Trophoblast cell (in vitro differentiated cells and primary cell): ENCODE data around the gene TXNL4A.
"Not testable (repeated sequence)": the region's sequence is repeated elsewhere in the genome, so short reads cannot be mapped to it uniquely, and the experiment has no call there.

Source experiments
- DNase-seq, 2 donors: peaks; one replicate each; pipeline ENCODE4 v3.0.0-alpha.2; 2016
- H2AFZ ChIP-seq: 2 replicates; pipeline ENCODE4 v1.6.1; 2013; ENCODE audit warnings: low read length, moderate library complexity, mild to moderate bottlenecking; ENCODE audit not compliant: insufficient read depth, poor library complexity
- H2AK5ac ChIP-seq: 2 replicates; pipeline ENCODE4 v1.6.1; 2013; ENCODE audit warnings: mild to moderate bottlenecking, low read length
- H2BK120ac ChIP-seq: 2 replicates; pipeline ENCODE4 v1.6.1; 2013; ENCODE audit warnings: low read length, mild to moderate bottlenecking, moderate library complexity; ENCODE audit not compliant: insufficient read depth, poor library complexity
- H2BK12ac ChIP-seq: 2 replicates; pipeline ENCODE4 v1.6.1; 2013; ENCODE audit warnings: mild to moderate bottlenecking, low read length, moderate library complexity
- H2BK5ac ChIP-seq: 2 replicates; pipeline ENCODE4 v1.6.1; 2013; ENCODE audit warnings: low read length, low read depth, moderate library complexity, mild to moderate bottlenecking; ENCODE audit not compliant: poor library complexity
- H3K14ac ChIP-seq: 2 replicates; pipeline ENCODE4 v1.6.1; 2013; ENCODE audit warnings: mild to moderate bottlenecking, low read length
- H3K18ac ChIP-seq: 2 replicates; pipeline ENCODE4 v1.6.1; 2013; ENCODE audit warnings: mild to moderate bottlenecking, low read length
- H3K23ac ChIP-seq: 2 replicates; pipeline ENCODE4 v1.6.1; 2013; ENCODE audit warnings: low read length
- H3K27ac ChIP-seq: 2 replicates; pipeline ENCODE4 v1.5.1; 2013; ENCODE audit warnings: low read depth, mild to moderate bottlenecking, inconsistent platforms, low read length, moderate library complexity
- H3K27me3 ChIP-seq: 2 replicates; pipeline ENCODE4 v1.6.1; 2013; ENCODE audit warnings: inconsistent platforms, mild to moderate bottlenecking, low read length, moderate library complexity; ENCODE audit not compliant: insufficient read depth
- H3K36me3 ChIP-seq, 2 experiments: 1 replicate in 1 of 2; 2 replicates in 1 of 2; pipeline ENCODE4 v1.6.1; 2013; ENCODE audit warnings: low read length in 2 of 2, mild to moderate bottlenecking in 2 of 2, moderate library complexity in 1 of 2; ENCODE audit not compliant: insufficient read depth in 2 of 2, control insufficient read depth in 1 of 2
- H3K4ac ChIP-seq: 2 replicates; pipeline ENCODE4 v1.6.1; 2013; ENCODE audit warnings: low read depth, mild to moderate bottlenecking, low read length, moderate library complexity
- H3K4me1 ChIP-seq, 2 experiments: 1 replicate in 1 of 2; 2 replicates in 1 of 2; pipeline ENCODE4 v1.6.1; 2013; ENCODE audit warnings: low read length in 2 of 2, mild to moderate bottlenecking in 2 of 2, moderate library complexity in 1 of 2; ENCODE audit not compliant: insufficient read depth in 2 of 2, control insufficient read depth in 1 of 2
- H3K4me2 ChIP-seq: 2 replicates; pipeline ENCODE4 v1.6.1; 2013; ENCODE audit warnings: inconsistent platforms, mild to moderate bottlenecking, low read length, moderate library complexity
- H3K4me3 ChIP-seq: 2 replicates; pipeline ENCODE4 v1.5.1; 2013; ENCODE audit warnings: mild to moderate bottlenecking, low read depth, low read length, inconsistent platforms
- H3K79me1 ChIP-seq: one replicate; pipeline ENCODE4 v1.6.1; 2013; ENCODE audit warnings: low read length
- H3K79me2 ChIP-seq: 2 replicates; pipeline ENCODE4 v1.6.1; 2013; ENCODE audit warnings: low read length, mild to moderate bottlenecking; ENCODE audit not compliant: control insufficient read depth, insufficient read depth, poor library complexity
- H3K9ac ChIP-seq: 2 replicates; pipeline ENCODE4 v1.6.1; 2013; ENCODE audit warnings: mild to moderate bottlenecking, low read length
- H3K9me3 ChIP-seq: 2 replicates; pipeline ENCODE4 v1.6.1; 2013; ENCODE audit warnings: low read depth, mild to moderate bottlenecking, control low read depth, inconsistent platforms, low read length; ENCODE audit not compliant: insufficient read depth
- H4K12ac ChIP-seq: 2 replicates; pipeline ENCODE4 v1.6.1; 2013; ENCODE audit warnings: low read depth, mild to moderate bottlenecking, low read length, moderate library complexity
- H4K8ac ChIP-seq: 2 replicates; pipeline ENCODE4 v1.6.1; 2013; ENCODE audit warnings: low read depth, mild to moderate bottlenecking, low read length, moderate library complexity
- H4K91ac ChIP-seq: one replicate; pipeline ENCODE4 v1.6.1; 2013; ENCODE audit warnings: low read depth, mild to moderate bottlenecking, low read length, moderate library complexity
- WGBS: extraction: QIAGEN DNeasy Blood & Tissue Kit; methylation state at CpG from one replicate; pipeline ENCODE4 v1.1.7; 2013; ENCODE audit warnings: missing lambda C conversion rate; ENCODE audit not compliant: insufficient read length, insufficient coverage; ENCODE audit errors: extremely low coverage; 5-methylcytosine and 5-hydroxymethylcytosine counted together

Gene TXNL4A

DNA sequence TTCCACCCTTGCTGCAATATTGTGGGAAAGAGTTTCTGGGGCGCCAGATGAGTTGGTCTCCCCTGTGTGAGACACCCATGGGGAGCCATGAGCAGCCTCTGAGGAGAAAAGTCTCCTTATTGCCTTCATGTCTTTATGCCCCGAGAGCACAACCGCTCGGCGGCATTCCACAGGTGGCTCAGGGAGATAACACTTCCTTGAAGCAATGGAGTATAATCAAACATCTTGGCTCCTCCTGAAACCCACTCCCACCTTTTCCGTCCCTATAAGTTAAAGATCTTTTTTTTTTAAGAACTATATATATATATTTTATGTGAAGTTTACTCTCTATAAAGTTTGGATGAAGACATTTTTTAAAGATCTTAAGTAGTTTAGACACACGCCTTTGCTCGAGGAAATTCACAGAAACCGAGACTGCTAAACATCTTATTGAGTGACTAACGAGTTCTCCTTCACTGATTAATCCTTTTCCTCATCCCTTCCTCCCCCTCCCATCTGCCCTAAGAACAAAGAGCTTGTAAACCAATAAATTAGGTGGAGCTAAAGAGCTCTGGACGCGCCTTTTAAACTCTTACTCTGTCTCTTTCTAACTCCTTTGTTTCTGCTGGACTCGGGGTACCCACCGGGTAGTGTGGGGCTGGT is 23.3 kb upstream of the TXNL4A start:
- not testable (repeated sequence) for H2BK5ac ChIP-seq, H3K79me2 ChIP-seq, H3K36me3 ChIP-seq, H4K12ac ChIP-seq, H2AK5ac ChIP-seq, H3K14ac ChIP-seq, H3K27ac ChIP-seq, H3K4me1 ChIP-seq, H3K9ac ChIP-seq, H4K91ac ChIP-seq, H3K18ac ChIP-seq, H3K27me3 ChIP-seq, H3K4me3 ChIP-seq, H3K4me2 ChIP-seq, H3K23ac ChIP-seq, H3K79me1 ChIP-seq, H2BK12ac ChIP-seq, H3K4ac ChIP-seq, H2AFZ ChIP-seq, DNase-seq, H2BK120ac ChIP-seq, H4K8ac ChIP-seq
- H3K9me3 ChIP-seq: peaks cover 18% of the 10 kb centered on the region
- WGBS: no CpG with 5 or more reads among the region's 14 CpGs

DNA sequence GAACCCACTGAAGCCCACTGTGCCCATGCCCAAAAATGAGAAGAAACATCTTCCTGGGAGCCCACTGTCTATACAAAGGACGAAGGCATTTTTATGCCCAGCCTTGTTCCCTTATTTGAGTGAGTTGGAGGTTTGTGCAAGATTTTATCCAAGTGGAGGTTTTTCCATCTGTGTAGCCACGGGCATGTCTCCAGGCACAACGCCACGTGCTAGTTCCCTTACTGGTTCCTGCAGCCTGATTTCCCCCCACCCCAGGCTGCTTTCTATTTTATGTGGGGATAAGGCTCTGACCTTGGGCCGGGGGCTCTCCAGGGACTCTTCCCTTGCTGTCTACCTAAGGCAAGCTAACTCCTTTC is 22.2 kb upstream of the TXNL4A start:
- Histone ChIP-seq H3K27ac (no peak overlapping the region), H3K36me3 (no peaks in the 10 kb centered on the region), H3K4me3 (no peak overlapping the region), H3K14ac (no peak overlapping the region), H3K18ac (no peak overlapping the region), H3K79me2 (no peaks in the 10 kb centered on the region), H3K9me3 (peaks cover 18% of the 10 kb centered on the region), H3K4ac (no peak overlapping the region), H3K4me2 (no peak overlapping the region), H2BK120ac (no peak overlapping the region), H3K27me3 (no peaks in the 10 kb centered on the region), H2BK5ac (no peak overlapping the region), H4K91ac (no peak overlapping the region), H2AFZ (no peak overlapping the region), H4K12ac (no peak overlapping the region), H3K23ac (no peak overlapping the region), H3K79me1 (no peaks in the 10 kb centered on the region), H2BK12ac (no peak overlapping the region), H3K9ac (no peak overlapping the region), H4K8ac (no peak overlapping the region), H2AK5ac (no peak overlapping the region), H3K4me1 (peaks cover 0 to 2% of the 10 kb centered on the region in 2 experiments)
- no peak for DNase-seq
- no CpG with 5 or more reads among the region's 5 CpGs for WGBS

DNA sequence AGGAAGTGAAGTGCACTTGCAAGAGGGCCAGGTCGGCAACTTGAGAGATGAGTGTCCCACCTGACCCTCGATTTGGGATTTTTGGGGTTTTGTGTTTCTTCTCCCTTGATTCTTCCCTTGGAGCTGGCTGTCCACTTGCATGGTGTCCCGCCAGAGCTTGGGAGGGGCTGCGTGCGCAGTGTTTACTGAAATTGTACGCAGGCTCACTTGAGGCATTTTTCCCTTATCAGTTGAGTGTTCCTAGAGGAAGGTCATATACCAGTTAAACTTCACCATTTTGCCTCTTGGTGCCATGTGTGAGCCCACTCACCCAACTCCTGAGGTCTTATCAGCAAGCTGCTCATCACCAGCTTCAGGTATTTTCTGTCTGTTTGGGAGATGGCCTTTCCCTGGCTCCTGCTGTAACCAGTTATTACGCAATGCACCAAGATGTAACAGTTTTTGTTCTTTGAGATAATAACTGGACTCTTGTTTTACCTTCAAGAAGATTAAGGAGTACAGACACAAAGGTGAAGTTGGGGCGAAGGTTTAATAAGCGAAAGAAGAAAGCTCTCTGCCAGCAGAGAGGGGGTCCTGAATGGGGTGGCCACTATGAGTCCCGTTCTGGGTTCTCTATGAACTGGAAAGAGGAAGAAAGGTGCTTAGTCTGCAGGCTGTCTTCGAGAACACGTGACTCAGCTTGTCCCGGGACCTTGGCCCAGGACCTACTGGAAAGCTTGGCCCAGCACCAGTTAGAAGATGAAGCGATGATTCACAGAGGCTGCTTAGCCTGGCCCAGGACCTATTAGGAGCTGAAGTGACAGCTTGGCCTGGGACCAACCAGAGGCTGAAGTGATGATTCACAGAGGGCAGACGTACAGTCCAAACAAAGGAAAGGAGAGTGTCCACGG is 21.5 kb upstream of the TXNL4A start:
- Histone ChIP-seq H3K79me2 (no peaks in the 10 kb centered on the region), H2AFZ (no peak overlapping the region), H3K27ac (no peak overlapping the region), H3K4me2 (no peak overlapping the region), H2AK5ac (no peak overlapping the region), H3K4me1 (peaks cover 0 to 2% of the 10 kb centered on the region in 2 experiments), H4K91ac (no peak overlapping the region), H3K23ac (no peak overlapping the region), H3K27me3 (no peaks in the 10 kb centered on the region), H3K14ac (no peak overlapping the region), H3K79me1 (no peaks in the 10 kb centered on the region), H2BK120ac (no peak overlapping the region), H2BK5ac (no peak overlapping the region), H3K9me3 (peaks cover 17% of the 10 kb centered on the region), H2BK12ac (no peak overlapping the region), H3K18ac (no peak overlapping the region), H3K4me3 (no peak overlapping the region), H4K8ac (no peak overlapping the region), H3K36me3 (no peaks in the 10 kb centered on the region), H3K4ac (no peak overlapping the region), H3K9ac (no peak overlapping the region), H4K12ac (no peak overlapping the region)
- peak in 1 of 2 donors; percentile 14 for DNase-seq
- WGBS: no CpG with 5 or more reads among the region's 16 CpGs

DNA sequence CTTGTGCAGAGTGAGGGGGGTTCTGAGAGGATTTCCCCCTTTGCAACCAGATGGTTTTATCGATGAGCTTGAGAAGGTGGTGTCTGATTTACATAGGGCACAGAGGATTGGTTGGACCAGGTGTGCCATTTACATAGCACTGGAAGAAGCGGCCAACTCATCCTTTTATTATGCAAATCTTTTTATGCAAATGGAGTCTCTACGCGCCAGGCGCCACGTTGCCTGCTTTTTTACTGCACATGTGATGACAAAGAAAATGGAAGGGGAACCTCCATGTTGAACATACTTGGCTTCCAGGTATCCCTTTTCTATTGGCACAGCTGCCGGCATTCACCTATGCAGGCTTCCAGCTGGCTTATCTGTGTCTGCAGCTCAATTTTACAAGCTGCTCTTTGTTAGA is 18.4 kb upstream of the TXNL4A start:
- Histone ChIP-seq H3K9me3 (peaks cover 11% of the 10 kb centered on the region), H4K8ac (no peak overlapping the region), H4K91ac (no peak overlapping the region), H2BK5ac (no peak overlapping the region), H4K12ac (no peak overlapping the region), H3K27ac (no peak overlapping the region), H3K27me3 (no peaks in the 10 kb centered on the region), H3K4ac (no peak overlapping the region), H3K4me3 (no peak overlapping the region), H3K14ac (no peak overlapping the region), H3K9ac (no peak overlapping the region), H3K4me1 (peaks cover 0 to 2% of the 10 kb centered on the region in 2 experiments), H2BK120ac (no peak overlapping the region), H3K4me2 (no peak overlapping the region), H3K36me3 (no peaks in the 10 kb centered on the region), H3K18ac (no peak overlapping the region), H3K23ac (no peak overlapping the region), H3K79me1 (no peaks in the 10 kb centered on the region), H3K79me2 (no peaks in the 10 kb centered on the region), H2AK5ac (no peak overlapping the region), H2AFZ (no peak overlapping the region), H2BK12ac (no peak overlapping the region)
- DNase-seq: no peak
- no CpG with 5 or more reads among the region's 7 CpGs for WGBS
